Esophagus muscularis mucosa (tissue), 3 donors: ENCODE data around the gene OSBPL10.

Experiments
- CTCF ChIP-seq, 3 experiments: fragments of 200-600 bp in 2 of 3; fragments of 450-650 bp in 1 of 3; sonication (generic) in 2 of 3; IDR thresholded peaks; one replicate each; pipeline ENCODE4 v1.5.1; 2017 to 2019; ENCODE audit warnings: antibody characterized with exemption in 3 of 3, mild to moderate bottlenecking in 2 of 3, moderate library complexity in 1 of 3
- POLR2A ChIP-seq: fragments of 450-650 bp; IDR thresholded peaks from one replicate; pipeline ENCODE4 v1.6.1; 2017; ENCODE audit warnings: antibody characterized with exemption, moderate library complexity, mild to moderate bottlenecking, low read depth
- POLR2AphosphoS5 ChIP-seq, 2 donors: sonication (generic); formaldehyde crosslinking; IDR thresholded peaks; one replicate each; pipeline ENCODE4 v1.6.1; 2017; ENCODE audit warnings: antibody characterized with exemption in 2 of 2

- TF ChIP-seq CTCF (IDR thresholded peaks at IDR 0.05) (no peak), POLR2AphosphoS5 (IDR thresholded peaks at IDR 0.05) (no peak), POLR2A (no peak)
These were observed 394 bp downstream of the OSBPL10 start for GRCh38 chr3:31980530-31981205.
